Neural progenitor cell (in vitro differentiated cells): ENCODE results near the gene IFNA14. TPM values are rescaled to one million over a fixed set of nuclear protein-coding genes. Genes with fewer than 3 reads are reported as not detected.
A peak's percentile ranks its signal among the peaks of the same experiment; 100 is the strongest.
"Not testable (repeated sequence)": the region's sequence is repeated elsewhere in the genome, so short reads cannot be mapped to it uniquely, and the experiment has no call there.

Experiments
- DNase-seq: peaks from one replicate; pipeline ENCODE4 v3.0.0-alpha.2; 2016; ENCODE audit warnings: low spot score
- H2AFZ ChIP-seq: fragments of 200-600 bp; sonication (generic); replicated peaks from 2 replicates; pipeline ENCODE4 v1.6.1; 2016; ENCODE audit warnings: antibody characterized with exemption
- H3F3A ChIP-seq: fragments of 200-600 bp; sonication (generic); 2 replicates; pipeline ENCODE4 v1.6.1; 2016; ENCODE audit warnings: antibody characterized with exemption, low read depth
- H3K27ac ChIP-seq: fragments of 200-600 bp; sonication (generic); 2 replicates; pipeline ENCODE4 v1.5.1; 2016; ENCODE audit warnings: mild to moderate bottlenecking
- H3K27me3 ChIP-seq: fragments of 200-600 bp; sonication (generic); 2 replicates; pipeline ENCODE4 v1.6.1; 2016; ENCODE audit warnings: mild to moderate bottlenecking, moderate library complexity
- H3K36me3 ChIP-seq: fragments of 200-600 bp; sonication (generic); 2 replicates; pipeline ENCODE4 v1.5.1; 2016
- H3K4me1 ChIP-seq: fragments of 200-600 bp; sonication (generic); 2 replicates; pipeline ENCODE4 v1.6.1; 2016; ENCODE audit warnings: mixed run types
- H3K4me2 ChIP-seq: fragments of 200-600 bp; sonication (generic); 2 replicates; pipeline ENCODE4 v1.6.1; 2016
- H3K4me3 ChIP-seq: fragments of 200-600 bp; sonication (generic); 2 replicates; pipeline ENCODE4 v1.5.1; 2016
- H3K79me2 ChIP-seq: fragments of 200-600 bp; sonication (generic); 2 replicates; pipeline ENCODE4 v1.6.1; 2016; ENCODE audit warnings: low read depth
- H3K9ac ChIP-seq: fragments of 200-600 bp; sonication (generic); 2 replicates; pipeline ENCODE4 v1.6.1; 2016
- H3K9me3 ChIP-seq: fragments of 200-600 bp; sonication (generic); 2 replicates; pipeline ENCODE4 v1.5.1; 2016; ENCODE audit warnings: low read depth
- H4K20me1 ChIP-seq: fragments of 200-600 bp; sonication (generic); 2 replicates; pipeline ENCODE4 v1.6.1; 2016; ENCODE audit warnings: low read depth
- H3K27ac Mint-ChIP-seq: 3 replicates; pipeline ENCODE4 v1.8.0; 2021; ENCODE audit warnings: mixed read lengths
- H3K27me3 Mint-ChIP-seq: 2 replicates; pipeline ENCODE4 v1.8.0; 2022; ENCODE audit warnings: low read depth, mild to moderate bottlenecking, inconsistent platforms, moderate library complexity, mixed read lengths; ENCODE audit not compliant: insufficient read depth
- H3K36me3 Mint-ChIP-seq: 3 replicates; pipeline ENCODE4 v1.8.0; 2021; ENCODE audit warnings: mixed read lengths
- H3K4me1 Mint-ChIP-seq: 3 replicates; pipeline ENCODE4 v1.8.0; 2021; ENCODE audit warnings: mixed read lengths
- H3K4me3 Mint-ChIP-seq: 3 replicates; pipeline ENCODE4 v1.8.0; 2021; ENCODE audit warnings: mild to moderate bottlenecking, moderate library complexity, mixed read lengths
- H3K9me3 Mint-ChIP-seq: 3 replicates; pipeline ENCODE4 v1.8.0; 2020; ENCODE audit warnings: mixed read lengths
- CTCF ChIP-seq: fragments of 200-600 bp; sonication (generic); IDR thresholded peaks from 2 replicates; pipeline ENCODE4 v1.5.1; 2017; ENCODE audit warnings: antibody characterized with exemption, mild to moderate bottlenecking
- EZH2 ChIP-seq: fragments of 200-600 bp; sonication (generic); IDR thresholded peaks from 2 replicates; pipeline ENCODE4 v1.6.1; 2017; ENCODE audit warnings: antibody characterized with exemption, mild to moderate bottlenecking, moderate library complexity
- EZH2phosphoT487 ChIP-seq: fragments of 200-600 bp; sonication (generic); IDR thresholded peaks from 2 replicates; pipeline ENCODE4 v1.6.1; 2017; ENCODE audit warnings: antibody characterized with exemption
- total RNA-seq: library from RNA; depleted of rRNA; stranded (reverse); fragments of >200 nt; gene quantifications from 2 replicates; pipeline ENCODE4 v1.2.3, GENCODE V29; 2015; ENCODE audit warnings: low replicate concordance

IFNA14 gene
- total RNA-seq, 1 donor from 2014 or later: not detected

- H3K4me2 ChIP-seq: no peak overlapping the region
- Mint-ChIP-seq H3K4me3 (no peak overlapping the region), H3K9me3 (no peaks in the 10 kb centered on the region), H3K36me3 (no peaks in the 10 kb centered on the region), H3K4me1 (no peaks in the 10 kb centered on the region), H3K27me3 (no peaks in the 10 kb centered on the region), H3K27ac (no peak overlapping the region)
- DNase-seq: no peak
- H3K9ac ChIP-seq: no peak overlapping the region
- H3K79me2 ChIP-seq: no peaks in the 10 kb centered on the region
- no peaks in the 10 kb centered on the region for H3K36me3 ChIP-seq
- H3K9me3 ChIP-seq: no peaks in the 10 kb centered on the region
- H3K27me3 ChIP-seq: peaks cover 18% of the 10 kb centered on the region
- H4K20me1 ChIP-seq: no peaks in the 10 kb centered on the region
- no peaks in the 10 kb centered on the region for H3F3A ChIP-seq
- no peak for TF ChIP-seq CTCF
- TF ChIP-seq EZH2: no peak
- TF ChIP-seq EZH2phosphoT487: no peak
- no peaks in the 10 kb centered on the region for H3K4me1 ChIP-seq
- no peak overlapping the region for H3K27ac ChIP-seq
- no peak overlapping the region for H2AFZ ChIP-seq
- no peak overlapping the region for H3K4me3 ChIP-seq
Measured at GRCh38 chr9:21244836-21245235, 5.0 kb upstream of the IFNA14 start.

- not testable (repeated sequence) for H3K79me2 ChIP-seq, H3K4me1 Mint-ChIP-seq, H4K20me1 ChIP-seq, H3K27me3 Mint-ChIP-seq, H3K27ac Mint-ChIP-seq, H3K4me3 ChIP-seq, DNase-seq, H3F3A ChIP-seq, H3K27ac ChIP-seq, H3K9me3 Mint-ChIP-seq, H3K9ac ChIP-seq, H3K9me3 ChIP-seq, H3K36me3 ChIP-seq, H3K36me3 Mint-ChIP-seq, H3K4me1 ChIP-seq, H3K4me3 Mint-ChIP-seq, H3K4me2 ChIP-seq
- H2AFZ ChIP-seq: peak overlapping the region; percentile 35
- H3K27me3 ChIP-seq: peaks cover 27% of the 10 kb centered on the region
Measured at GRCh38 chr9:21236360-21236714, 3.5 kb downstream of the IFNA14 start.

GRCh38 chr9:21235468-21236359 is 4.1 kb downstream of the IFNA14 start:
- not testable (repeated sequence) for H3K79me2 ChIP-seq, H3K27ac Mint-ChIP-seq, H3K9ac ChIP-seq, H3K9me3 ChIP-seq, H4K20me1 ChIP-seq, H3K4me1 ChIP-seq, H3K4me3 Mint-ChIP-seq, H3F3A ChIP-seq, H3K36me3 Mint-ChIP-seq, H3K9me3 Mint-ChIP-seq, H3K4me3 ChIP-seq, H3K27me3 Mint-ChIP-seq, H3K36me3 ChIP-seq, H3K4me2 ChIP-seq, H3K4me1 Mint-ChIP-seq, H3K27ac ChIP-seq
- H2AFZ ChIP-seq: peak overlapping the region; percentile 35
- peaks cover 21% of the 10 kb centered on the region for H3K27me3 ChIP-seq
- peak; percentile 70 for TF ChIP-seq CTCF
- DNase-seq: peak; percentile 66

GRCh38 chr9:21234153-21234687 is 5.6 kb downstream of the IFNA14 start:
- Mint-ChIP-seq H3K4me1 (no peaks in the 10 kb centered on the region), H3K27ac (no peak overlapping the region), H3K27me3 (peaks cover 4% of the 10 kb centered on the region), H3K36me3 (no peaks in the 10 kb centered on the region), H3K9me3 (no peaks in the 10 kb centered on the region), H3K4me3 (no peak overlapping the region)
- H3K4me1 ChIP-seq: no peaks in the 10 kb centered on the region
- H3F3A ChIP-seq: no peaks in the 10 kb centered on the region
- no peak overlapping the region for H2AFZ ChIP-seq
- no peaks in the 10 kb centered on the region for H3K9me3 ChIP-seq
- TF ChIP-seq EZH2 (no peak), CTCF (no peak), EZH2phosphoT487 (no peak)
- no peak overlapping the region for H3K9ac ChIP-seq
- DNase-seq: no peak
- no peaks in the 10 kb centered on the region for H3K79me2 ChIP-seq
- peaks cover 18% of the 10 kb centered on the region for H3K27me3 ChIP-seq
- H3K4me2 ChIP-seq: no peak overlapping the region
- no peak overlapping the region for H3K4me3 ChIP-seq
- no peak overlapping the region for H3K27ac ChIP-seq
- H3K36me3 ChIP-seq: no peaks in the 10 kb centered on the region
- H4K20me1 ChIP-seq: no peaks in the 10 kb centered on the region
